Stimulated activated naive CD8-positive, alpha-beta T cell treated with anti-CD3 and anti-CD28 coated beads, Interleukin-15, amount 100 ng/mL, for 72 hours (primary cell): ENCODE data around the gene HSPA4.

ENCODE experiments used
- ATAC-seq: fragments of 150-1000 bp; cut with Tn5 transposase; 2 replicates; pipeline ENCODE4 v1.10.0; 2021; ENCODE audit warnings: mild to moderate bottlenecking, moderate library complexity
- DNase-seq, 2 donors: peaks; one replicate each; pipeline ENCODE4 v3.0.0; 2021 to 2022
- H3K27ac Mint-ChIP-seq, 2 donors: one replicate each; pipeline ENCODE4 v1.8.0; 2022; ENCODE audit warnings: mild to moderate bottlenecking in 2 of 2, mixed read lengths in 2 of 2, moderate library complexity in 2 of 2
- H3K27me3 Mint-ChIP-seq: one replicate; pipeline ENCODE4 v1.8.0; 2022; ENCODE audit warnings: mixed read lengths
- H3K4me1 Mint-ChIP-seq: one replicate; pipeline ENCODE4 v1.8.0; 2022; ENCODE audit warnings: mild to moderate bottlenecking, mixed read lengths
- H3K4me3 Mint-ChIP-seq, 2 donors: one replicate each; pipeline ENCODE4 v1.8.0; 2022; ENCODE audit warnings: mild to moderate bottlenecking in 2 of 2, mixed read lengths in 2 of 2, moderate library complexity in 1 of 2
- H3K9me3 Mint-ChIP-seq, 2 donors: one replicate each; pipeline ENCODE4 v1.8.0; 2022; ENCODE audit warnings: mixed read lengths in 2 of 2

The HSPA4 gene

GRCh38 chr5:133108481-133108921 lies 56.7 kb downstream of the HSPA4 start:
- ATAC-seq: peak; percentile 41
- no peak overlapping the region for H3K4me3 Mint-ChIP-seq
- DNase-seq: no peak
- H3K4me1 Mint-ChIP-seq: peaks cover 36% of the 10 kb centered on the region
- no peaks in the 10 kb centered on the region for H3K9me3 Mint-ChIP-seq
- no peaks in the 10 kb centered on the region for H3K27me3 Mint-ChIP-seq
- peak overlapping the region; percentile 65 to 81 for H3K27ac Mint-ChIP-seq

DNA sequence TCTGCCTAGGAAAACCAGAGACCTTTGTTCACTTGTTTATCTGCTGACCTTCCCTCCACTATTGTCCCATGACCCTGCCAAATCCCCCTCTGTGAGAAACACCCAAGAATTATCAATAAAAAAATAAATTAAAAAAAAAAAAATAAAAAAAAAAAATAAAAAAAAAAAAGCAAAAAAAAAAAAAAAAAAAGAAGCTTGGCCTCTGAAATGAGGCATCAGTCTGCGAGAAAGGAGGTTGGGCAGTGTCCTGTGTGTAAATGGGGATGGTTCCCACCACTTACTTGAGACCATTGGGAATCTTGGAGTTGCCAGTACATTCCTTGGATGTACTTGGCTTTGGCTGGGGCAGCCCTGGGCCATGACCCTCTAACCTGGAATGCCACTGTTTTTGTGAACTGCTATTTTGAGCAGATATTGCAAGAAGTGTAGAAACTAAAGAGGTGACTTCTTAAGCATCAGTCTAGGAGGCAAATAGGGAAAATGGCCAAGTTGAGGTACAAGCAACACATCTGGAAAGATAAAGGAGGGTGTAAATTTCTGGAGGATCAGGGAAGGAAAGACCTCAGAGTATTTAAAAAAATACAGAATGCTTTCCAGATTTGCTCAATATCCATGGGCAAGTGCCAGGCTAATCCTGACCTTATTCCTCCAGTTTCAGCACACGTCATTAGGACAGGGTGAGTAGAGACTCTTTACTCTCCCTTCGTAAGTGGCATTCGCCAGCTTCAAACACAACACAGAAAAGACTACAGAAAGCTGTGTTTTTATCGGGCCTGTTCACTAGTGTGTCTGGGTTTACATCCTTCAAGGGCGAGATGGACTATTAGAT lies 58.1 kb downstream of the HSPA4 start:
- Mint-ChIP-seq H3K9me3 (no peaks in the 10 kb centered on the region), H3K4me3 (no peak overlapping the region), H3K27ac (no peak overlapping the region), H3K4me1 (peaks cover 39% of the 10 kb centered on the region), H3K27me3 (no peaks in the 10 kb centered on the region)
- no peak for DNase-seq
- no peak for ATAC-seq

GRCh38 chr5:133110709-133111108 lies 58.9 kb downstream of the HSPA4 start:
- no peak overlapping the region for H3K27ac Mint-ChIP-seq

DNA sequence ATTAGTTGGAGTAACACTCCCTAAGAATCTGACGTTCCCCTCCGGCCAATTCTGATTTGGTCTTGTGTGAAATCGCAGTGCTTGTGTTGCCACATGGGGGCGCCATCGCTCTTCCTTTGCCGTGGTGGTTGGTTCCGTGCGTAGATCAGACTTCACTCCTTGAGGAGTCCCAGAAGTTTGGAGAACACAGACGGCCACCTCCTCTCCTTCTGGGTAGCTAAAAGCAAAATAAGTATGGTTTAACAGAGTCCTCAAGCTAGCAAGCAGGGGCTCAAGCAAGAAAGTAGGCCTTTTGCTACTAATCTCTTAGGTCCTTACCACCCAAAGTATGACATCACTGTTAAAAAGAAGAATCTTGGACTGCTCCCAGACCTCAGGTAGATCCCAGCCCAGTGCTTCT lies 59.5 kb downstream of the HSPA4 start:
- Mint-ChIP-seq H3K4me1 (peaks cover 36% of the 10 kb centered on the region), H3K27ac (peak overlapping the region in 1 of 2 donors; percentile 14), H3K9me3 (no peaks in the 10 kb centered on the region), H3K4me3 (no peak overlapping the region), H3K27me3 (no peaks in the 10 kb centered on the region)
- ATAC-seq (peak; percentile 71), DNase-seq (peak; percentile 70 to 77)

More at GRCh38 chr5:133110709-133111108, 58.9 kb downstream of the HSPA4 start:
- Mint-ChIP-seq H3K4me1 (peaks cover 39% of the 10 kb centered on the region), H3K9me3 (no peaks in the 10 kb centered on the region), H3K27me3 (no peaks in the 10 kb centered on the region), H3K4me3 (no peak overlapping the region)
- DNase-seq (no peak), ATAC-seq (no peak)

GRCh38 chr5:133112026-133112660 lies 60.3 kb downstream of the HSPA4 start:
- no peak for DNase-seq
- Mint-ChIP-seq H3K9me3 (no peaks in the 10 kb centered on the region), H3K4me1 (peaks cover 28% of the 10 kb centered on the region), H3K27ac (peak overlapping the region in 1 of 2 donors; percentile 67), H3K27me3 (no peaks in the 10 kb centered on the region), H3K4me3 (no peak overlapping the region)
- no peak for ATAC-seq

DNA sequence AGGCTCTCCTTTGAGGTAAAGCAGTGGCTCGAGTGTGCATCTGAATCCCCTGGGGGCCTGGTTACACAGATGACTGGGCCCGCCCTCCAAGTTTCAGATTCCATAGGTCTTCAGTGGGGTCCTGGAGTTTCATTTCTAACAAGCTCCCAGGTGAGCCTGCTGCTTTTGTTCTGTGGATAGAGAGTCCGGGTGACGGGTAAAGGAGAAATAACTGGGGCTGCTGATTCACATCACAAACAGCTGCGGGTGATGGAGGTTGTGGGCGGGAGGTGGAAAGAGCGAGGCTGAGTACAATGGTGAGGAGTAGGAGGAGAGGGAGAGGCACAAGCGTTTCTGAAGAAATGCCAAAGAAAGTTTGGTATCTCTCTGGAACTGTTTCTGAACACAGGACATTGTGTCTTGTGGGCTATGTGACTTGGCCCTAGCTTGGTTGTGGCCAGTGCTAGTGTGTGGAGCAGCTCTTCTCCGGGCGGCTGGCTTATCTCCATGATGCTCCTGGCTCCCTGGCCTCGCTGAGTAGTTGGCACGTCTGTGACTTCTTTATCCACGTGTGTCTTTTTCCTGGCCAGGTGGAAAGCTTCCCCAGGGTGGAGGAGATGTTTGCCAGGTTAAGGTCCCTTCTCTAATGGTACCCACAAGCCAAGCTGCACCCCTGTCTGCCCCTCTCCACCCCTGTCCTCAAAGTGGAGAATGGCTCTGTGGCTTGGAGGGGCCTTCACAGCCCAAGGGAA lies 61.7 kb downstream of the HSPA4 start:
- peak overlapping the region in 1 of 2 donors; percentile 42 for H3K27ac Mint-ChIP-seq
- H3K27me3 Mint-ChIP-seq: no peaks in the 10 kb centered on the region
- H3K9me3 Mint-ChIP-seq: no peaks in the 10 kb centered on the region
- peaks cover 20% of the 10 kb centered on the region for H3K4me1 Mint-ChIP-seq
- DNase-seq: no peak
- ATAC-seq: no peak
- H3K4me3 Mint-ChIP-seq: no peak overlapping the region

- Mint-ChIP-seq H3K27me3 (no peaks in the 10 kb centered on the region), H3K4me1 (peaks cover 19% of the 10 kb centered on the region), H3K9me3 (no peaks in the 10 kb centered on the region), H3K4me3 (no peak overlapping the region), H3K27ac (peak overlapping the region in 1 of 2 donors; percentile 54)
- no peak for ATAC-seq
- DNase-seq: no peak
Observed at GRCh38 chr5:133114166-133114932, 62.5 kb downstream of the HSPA4 start.

DNA sequence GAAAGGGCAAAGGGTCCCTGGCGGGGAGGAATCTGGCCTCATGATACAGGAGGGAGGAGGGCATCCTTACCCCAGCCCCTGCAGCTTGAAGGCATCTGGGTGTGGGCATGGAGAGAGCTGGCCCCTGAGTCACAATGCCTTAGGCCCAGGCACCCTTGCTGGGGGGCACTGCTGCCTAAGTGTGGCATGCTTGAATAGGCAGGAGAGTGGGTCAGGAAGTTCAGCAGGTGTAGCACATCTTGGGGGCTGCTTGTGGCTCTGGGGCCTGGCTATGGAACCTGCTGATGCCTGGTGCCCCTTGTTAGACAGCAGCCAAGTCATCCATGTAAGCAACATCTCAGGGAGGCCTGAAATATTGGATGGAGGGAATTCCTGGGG lies 63.1 kb downstream of the HSPA4 start:
- Mint-ChIP-seq H3K4me1 (peaks cover 19% of the 10 kb centered on the region), H3K27me3 (no peaks in the 10 kb centered on the region), H3K4me3 (no peak overlapping the region), H3K9me3 (no peaks in the 10 kb centered on the region), H3K27ac (no peak overlapping the region)
- ATAC-seq (no peak), DNase-seq (no peak)

DNA sequence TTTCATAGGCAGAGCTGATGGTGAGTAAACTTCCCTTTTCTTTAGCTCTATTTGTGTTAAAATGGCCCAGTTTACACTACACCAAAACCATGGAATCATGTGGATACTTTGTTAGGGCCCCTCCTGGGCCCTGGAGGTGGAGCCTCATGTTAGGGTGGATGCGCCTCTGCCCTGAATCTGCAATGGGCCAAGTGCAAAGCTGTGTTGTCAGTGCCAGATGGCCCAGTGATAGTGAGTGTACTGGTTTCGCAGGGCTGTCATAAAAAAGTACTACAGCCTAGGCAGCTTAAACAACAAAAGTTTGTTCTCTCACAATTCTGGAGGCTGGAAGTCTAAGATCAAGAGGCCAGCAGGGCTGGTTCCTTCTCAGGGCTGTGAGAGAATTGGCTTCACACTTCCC lies 64.8 kb downstream of the HSPA4 start:
- peaks cover 9% of the 10 kb centered on the region for H3K4me1 Mint-ChIP-seq
- no peaks in the 10 kb centered on the region for H3K27me3 Mint-ChIP-seq
- H3K27ac Mint-ChIP-seq: no peak overlapping the region
- ATAC-seq (no peak), DNase-seq (no peak)
- H3K9me3 Mint-ChIP-seq: no peaks in the 10 kb centered on the region
- H3K4me3 Mint-ChIP-seq: no peak overlapping the region

DNA sequence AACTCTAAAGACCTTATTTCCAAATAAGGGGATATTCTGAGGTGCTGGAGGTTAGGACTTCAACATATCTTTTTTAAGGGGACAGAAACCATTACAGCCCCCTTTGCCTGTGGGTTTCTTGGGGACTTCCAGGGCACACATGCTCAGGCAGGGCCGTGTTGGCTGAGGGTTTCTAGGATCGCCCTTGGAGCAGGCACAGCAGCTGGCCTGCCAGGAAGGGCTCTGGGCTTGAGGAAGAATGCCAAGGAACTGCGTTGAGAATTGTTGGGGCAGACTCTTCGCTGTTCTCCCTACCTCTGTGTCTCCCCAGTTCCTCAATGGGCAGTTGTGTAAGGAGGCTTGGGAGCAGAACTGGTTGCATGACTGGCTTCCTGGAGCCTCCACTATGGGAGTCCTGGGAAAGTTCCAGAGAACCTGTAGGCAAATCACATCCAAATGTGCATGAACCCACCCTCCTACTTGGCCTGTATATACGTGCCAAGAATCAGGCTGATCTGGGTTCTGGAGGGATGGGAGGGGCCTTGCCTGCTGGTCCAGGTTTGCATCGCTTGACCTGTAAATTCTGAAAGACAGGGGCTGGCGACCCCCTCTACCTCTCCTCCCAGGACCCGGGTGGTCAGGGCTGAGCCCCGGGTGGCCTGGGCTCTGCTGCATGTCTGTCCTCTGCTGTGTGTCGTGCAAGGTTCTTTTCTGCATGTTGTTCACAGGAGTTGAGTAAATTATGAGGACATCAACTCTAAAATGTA lies 65.5 kb downstream of the HSPA4 start:
- Mint-ChIP-seq H3K9me3 (no peaks in the 10 kb centered on the region), H3K27ac (no peak overlapping the region), H3K4me1 (peaks cover 9% of the 10 kb centered on the region), H3K4me3 (no peak overlapping the region), H3K27me3 (no peaks in the 10 kb centered on the region)
- no peak for ATAC-seq
- DNase-seq: no peak

DNA sequence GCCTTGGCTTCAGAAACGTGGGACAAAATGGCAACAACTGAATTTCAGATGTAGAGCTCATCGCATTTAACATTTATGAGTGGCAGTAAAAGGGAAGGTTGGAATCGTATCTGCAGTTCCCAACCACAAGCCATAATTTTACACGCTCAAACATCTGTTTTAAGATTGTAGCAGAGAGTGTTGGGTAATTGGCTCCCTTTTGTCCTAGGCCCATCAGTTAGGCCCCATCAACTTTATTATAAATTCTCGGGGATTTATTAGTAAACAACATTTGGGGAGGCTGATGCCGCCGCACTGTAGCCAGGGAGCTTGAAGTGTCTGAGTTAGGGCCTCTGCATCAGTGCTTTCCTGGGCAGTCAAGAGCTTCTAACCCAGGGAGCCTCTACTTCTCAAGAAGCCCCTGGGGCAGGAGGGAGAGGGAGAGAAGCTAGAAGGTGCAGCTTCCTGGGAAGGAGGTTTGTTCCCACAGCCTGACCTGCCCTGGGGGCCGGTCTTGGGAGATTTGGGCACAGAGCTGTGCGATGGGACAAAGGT lies 66.2 kb downstream of the HSPA4 start:
- Mint-ChIP-seq H3K27ac (peak overlapping the region in 1 of 2 donors; percentile 73), H3K4me3 (no peak overlapping the region), H3K27me3 (no peaks in the 10 kb centered on the region), H3K4me1 (peaks cover 9% of the 10 kb centered on the region), H3K9me3 (no peaks in the 10 kb centered on the region)
- ATAC-seq (no peak), DNase-seq (no peak)

DNA sequence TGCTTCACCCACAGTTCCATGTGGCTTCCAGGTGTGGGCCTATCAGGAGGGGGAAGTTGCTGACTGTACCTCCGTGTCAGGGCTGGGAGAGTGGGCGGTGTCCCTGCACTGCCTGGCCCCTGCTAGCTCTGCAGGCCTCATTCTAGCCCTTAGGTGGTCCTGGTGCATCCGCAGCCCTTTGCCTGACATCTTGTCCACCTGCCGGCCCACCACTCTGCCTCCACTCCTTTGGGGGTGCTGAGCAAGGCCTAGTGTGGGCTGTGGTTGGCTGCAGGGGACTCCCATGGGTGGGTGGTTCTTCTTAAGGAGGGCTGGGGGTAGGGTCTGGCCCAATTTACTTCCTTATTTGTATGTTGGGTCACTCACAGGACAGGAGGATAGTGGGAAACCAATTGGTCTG lies 66.9 kb downstream of the HSPA4 start:
- H3K4me3 Mint-ChIP-seq: no peak overlapping the region
- no peak overlapping the region for H3K27ac Mint-ChIP-seq

GRCh38 chr5:133119233-133119711 lies 67.5 kb downstream of the HSPA4 start:
- Mint-ChIP-seq H3K27me3 (no peaks in the 10 kb centered on the region), H3K27ac (peak overlapping the region in 1 of 2 donors; percentile 9), H3K4me3 (no peak overlapping the region), H3K4me1 (no peaks in the 10 kb centered on the region), H3K9me3 (no peaks in the 10 kb centered on the region)
- no peak for DNase-seq
- ATAC-seq: no peak

More for the DNA sequence above, 66.9 kb downstream of the HSPA4 start:
- Mint-ChIP-seq H3K4me1 (peaks cover 1% of the 10 kb centered on the region), H3K9me3 (no peaks in the 10 kb centered on the region), H3K27me3 (no peaks in the 10 kb centered on the region)
- no peak for DNase-seq
- ATAC-seq: no peak

GRCh38 chr5:133120156-133120750 lies 68.4 kb downstream of the HSPA4 start:
- no peak for ATAC-seq
- no peak for DNase-seq
- Mint-ChIP-seq H3K27me3 (no peaks in the 10 kb centered on the region), H3K4me3 (no peak overlapping the region), H3K9me3 (no peaks in the 10 kb centered on the region), H3K27ac (no peak overlapping the region), H3K4me1 (no peaks in the 10 kb centered on the region)
